T-helper 9 cell (primary cell): ENCODE results near the gene PNPO.

Experiments
- DNase-seq: peaks from one replicate; pipeline ENCODE4 v3.0.0-alpha.2; 2020

The PNPO gene

GRCh38 chr17:47950448-47950847 is 9.1 kb downstream of the PNPO start:
- DNase-seq = no peak

- no peak for DNase-seq
Observed at GRCh38 chr17:47952171-47953021, 11.0 kb downstream of the PNPO start.

GRCh38 chr17:47953909-47954308 is 12.5 kb downstream of the PNPO start:
- DNase-seq = no peak

GRCh38 chr17:47955497-47956461 is 14.4 kb downstream of the PNPO start:
- no peak for DNase-seq

GRCh38 chr17:47956791-47957590 is 15.6 kb downstream of the PNPO start:
- no peak for DNase-seq

- DNase-seq = no peak
Observed at GRCh38 chr17:47957591-47958490, 16.5 kb downstream of the PNPO start, which contains the start of gene PRR15L. PRR15L (minus strand) TSS chr17:47957883; CDS start chr17:47953234, 4,649 bp downstream.

- DNase-seq = no peak
Observed at GRCh38 chr17:47959825-47960655, 18.7 kb downstream of the PNPO start.

GRCh38 chr17:47961406-47961805 is 20.0 kb downstream of the PNPO start:
- DNase-seq = no peak

- DNase-seq = no peak
Observed at GRCh38 chr17:47962901-47963300, 21.5 kb downstream of the PNPO start.

- no peak for DNase-seq
Observed at GRCh38 chr17:47964856-47965255, 23.5 kb downstream of the PNPO start.

DNA sequence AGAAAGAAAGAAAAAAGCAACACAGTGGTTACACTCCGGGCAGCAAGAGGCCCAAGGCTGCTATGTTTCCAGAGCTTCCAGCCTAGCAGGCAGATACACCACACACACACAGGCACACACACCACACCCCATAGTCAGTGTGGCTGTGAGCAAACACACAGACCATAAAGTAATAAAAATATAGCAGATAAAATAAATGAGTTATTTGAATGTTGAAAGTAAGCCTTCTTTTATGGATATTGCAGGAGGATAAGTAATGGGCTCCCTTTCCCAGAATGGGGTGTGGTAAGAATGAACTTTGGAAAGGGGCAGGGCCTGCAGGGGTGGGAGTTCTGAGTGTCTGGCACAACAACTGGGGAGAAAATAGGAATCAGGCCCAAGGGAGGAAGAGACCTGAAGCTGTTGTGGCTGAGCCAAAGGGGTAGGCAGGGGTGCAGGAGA is 24.7 kb downstream of the PNPO start:
- DNase-seq = no peak

GRCh38 chr17:47967607-47968252 is 26.4 kb downstream of the PNPO start:
- DNase-seq = no peak

- no peak for DNase-seq
Observed at GRCh38 chr17:47968836-47969235, 27.5 kb downstream of the PNPO start.

DNA sequence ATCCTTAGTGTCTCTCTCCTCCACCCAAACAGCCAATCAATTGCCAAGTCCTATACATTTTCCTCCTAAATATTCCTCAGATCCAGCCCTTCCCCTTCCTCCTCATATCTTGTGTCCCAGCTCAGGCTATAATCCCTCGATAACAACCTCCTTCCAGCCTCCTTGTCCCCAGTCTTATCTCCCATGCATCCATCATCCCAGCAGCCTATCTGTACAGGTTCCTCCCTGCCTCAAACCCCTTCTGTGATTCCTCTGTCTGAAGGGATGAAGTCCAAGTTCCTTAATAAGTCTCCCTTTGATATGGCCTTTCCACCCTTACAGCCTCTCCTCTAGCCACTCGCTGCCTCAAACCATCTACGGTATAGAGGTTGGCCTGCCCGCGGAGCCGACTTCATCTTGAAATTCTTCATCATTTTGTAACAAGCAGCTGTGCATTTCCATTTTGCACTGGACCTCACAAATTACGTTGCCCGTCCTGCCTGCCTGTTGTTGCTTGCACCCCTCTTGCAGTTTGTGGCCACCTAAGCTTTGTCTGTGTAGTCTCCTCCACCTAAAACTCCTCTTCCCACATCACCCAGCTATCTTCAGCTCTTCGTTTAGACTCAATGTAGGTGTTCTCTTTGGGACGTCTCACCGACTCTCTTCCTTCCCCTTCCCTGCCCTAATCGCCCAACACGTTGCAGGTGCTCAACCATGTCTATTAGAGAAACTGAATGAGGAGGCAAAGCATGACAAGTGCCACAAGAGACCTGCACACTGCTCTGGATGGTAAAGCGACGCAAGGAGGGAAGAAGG is 28.8 kb downstream of the PNPO start:
- DNase-seq = no peak

GRCh38 chr17:47970725-47971499 is 29.5 kb downstream of the PNPO start, which contains the start of gene CDK5RAP3:
CDK5RAP3 (plus strand) TSS chr17:47971113; CDS start chr17:47971147, 34 bp downstream.
- DNase-seq = peak; percentile 98

DNA sequence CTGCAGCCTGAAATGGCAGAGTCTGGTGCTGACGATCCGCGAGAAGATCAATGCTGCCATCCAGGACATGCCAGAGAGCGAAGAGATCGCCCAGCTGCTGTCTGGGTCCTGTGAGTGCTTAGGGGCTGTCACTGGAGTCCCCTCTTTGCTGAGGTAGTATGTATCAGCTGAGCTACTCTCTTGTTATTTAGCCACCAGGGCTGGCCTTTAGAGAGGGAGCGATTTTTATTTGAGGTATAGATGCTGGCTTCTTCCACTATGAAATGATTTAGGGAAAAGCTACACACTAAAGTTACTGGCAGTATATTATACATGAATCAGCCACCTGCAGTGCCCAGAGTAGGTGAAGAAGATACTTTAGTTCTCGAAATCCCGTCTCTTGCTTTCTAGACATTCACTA is 32.2 kb downstream of the PNPO start:
- no peak for DNase-seq

- no peak for DNase-seq
Observed at GRCh38 chr17:47975189-47975822, 33.9 kb downstream of the PNPO start.

DNA sequence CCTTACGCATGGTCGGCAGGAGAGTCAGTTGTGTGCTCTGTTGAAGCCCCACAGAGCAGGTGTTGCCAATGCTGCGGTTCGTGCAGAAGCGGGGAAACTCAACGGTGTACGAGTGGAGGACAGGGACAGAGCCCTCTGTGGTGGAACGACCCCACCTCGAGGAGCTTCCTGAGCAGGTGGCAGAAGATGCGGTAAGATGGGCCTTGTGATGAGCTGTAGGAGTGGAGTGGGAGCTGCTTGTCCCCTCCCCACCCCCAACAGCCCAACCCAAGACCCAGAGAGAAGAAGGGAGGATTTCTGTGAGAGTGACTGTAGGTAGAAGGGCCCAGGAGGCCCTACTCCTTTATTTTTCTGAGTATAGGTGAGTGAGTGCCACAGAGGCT is 34.4 kb downstream of the PNPO start:
- DNase-seq = no peak
